H54 (cell line): ENCODE data around the gene PPIC.

ENCODE experiments used
- DNase-seq: peaks from one replicate; pipeline ENCODE4 v3.0.0; 2011; ENCODE audit warnings: low spot score, mixed read lengths; ENCODE audit not compliant: insufficient read length
- FAIRE-seq: peaks from 3 replicates; lab custom pipeline; 2011; peaks lifted over from hg19 to GRCh38; lab: Jason Lieb, UNC
- POLR2A ChIP-seq: IDR thresholded peaks from 2 replicates; pipeline ENCODE4 v1.6.1; 2011; ENCODE audit warnings: low read depth, mild to moderate bottlenecking, low read length

PPIC gene

DNA sequence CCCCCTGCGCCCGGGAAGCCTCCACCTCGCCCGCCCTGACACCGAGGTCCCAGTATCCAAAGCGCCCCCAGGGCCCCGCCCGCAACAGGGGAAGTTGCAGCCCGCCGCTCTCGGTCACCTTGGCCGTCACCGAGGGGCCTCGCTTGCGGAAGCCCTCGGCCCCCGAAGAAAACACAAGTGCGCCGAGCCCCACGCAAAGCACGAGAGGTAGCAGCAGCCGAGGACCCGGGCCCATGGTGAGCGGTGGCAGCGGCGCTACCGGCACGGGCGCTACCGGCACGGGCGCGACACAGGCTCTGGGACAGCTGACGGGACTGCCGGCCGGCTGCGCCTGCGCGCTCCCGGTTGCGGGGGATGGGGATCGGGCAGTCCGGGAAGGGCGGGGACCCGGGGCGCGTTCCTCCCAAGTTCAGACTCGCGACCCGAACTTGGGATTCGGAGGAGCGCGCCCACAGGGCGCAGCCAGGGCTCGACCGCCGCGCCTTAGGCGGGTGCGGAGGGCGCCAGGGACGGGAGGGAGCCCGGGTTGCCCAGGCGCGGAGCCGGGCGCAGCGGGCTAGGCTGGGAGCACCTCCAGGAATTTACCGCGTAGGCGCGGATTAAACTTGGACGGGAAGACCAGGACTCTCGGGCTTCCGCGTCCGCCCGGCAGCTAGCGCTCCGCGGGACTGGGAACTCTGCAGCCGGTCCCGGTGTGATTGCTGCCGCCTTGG is at the start of gene PPIC:
Gene PPIC, minus strand, starts transcription at position 335 of the 713 bp plus-strand sequence. Its CDS starts 100 bp downstream, at position 235.
- DNase-seq: peak; percentile 87
- FAIRE-seq: no peak
- TF ChIP-seq POLR2A: peak; percentile 86

- no peak for TF ChIP-seq POLR2A
- no peak for DNase-seq
- FAIRE-seq: no peak
These were observed 49.2 kb upstream of the PPIC start for GRCh38 chr5:123085638-123086286.

DNA sequence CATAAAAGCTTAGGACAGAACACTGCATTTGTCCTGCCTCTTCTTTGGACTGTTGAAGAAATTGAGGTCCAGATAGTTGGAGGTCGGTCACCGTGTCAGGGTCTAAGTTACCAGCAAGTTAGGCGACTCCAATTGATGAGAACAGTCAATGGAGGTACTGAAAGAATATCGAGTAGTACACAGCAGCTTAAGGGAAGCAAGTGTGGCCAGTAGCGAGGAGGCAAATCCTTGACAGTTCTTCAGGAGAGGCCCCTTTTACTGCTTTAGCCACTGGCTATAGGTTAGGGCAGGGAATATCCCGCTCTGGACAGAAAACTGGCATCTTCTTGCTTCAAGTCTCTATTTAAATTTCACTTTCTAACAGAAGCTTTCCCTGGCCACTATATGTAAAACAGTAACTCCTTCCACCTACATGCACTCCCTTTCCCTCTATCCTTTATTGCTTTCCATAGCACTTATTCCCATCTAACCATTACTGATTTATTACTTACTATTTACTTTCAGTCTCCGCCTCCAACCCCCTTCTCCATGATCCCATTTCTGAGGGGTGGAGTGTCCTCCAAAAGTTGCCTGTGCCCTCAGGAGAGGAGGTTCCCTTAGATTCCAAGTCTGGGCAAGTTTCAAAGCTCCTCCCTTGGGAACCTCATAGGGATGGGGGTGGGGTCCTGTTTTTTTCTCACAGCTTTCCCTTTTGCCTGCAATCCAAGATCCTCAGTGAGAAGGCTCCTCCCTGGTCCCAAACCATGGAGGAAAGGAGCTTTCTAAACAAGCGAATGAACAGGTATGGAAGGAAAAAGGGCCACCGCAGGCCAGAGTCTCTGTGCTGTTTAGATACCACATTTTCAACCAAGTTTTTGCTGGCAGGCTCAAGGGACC is 48.4 kb upstream of the PPIC start:
- no peak for TF ChIP-seq POLR2A
- DNase-seq (no peak), FAIRE-seq (no peak)

- DNase-seq (no peak), FAIRE-seq (no peak)
- TF ChIP-seq POLR2A: no peak
These were observed 46.8 kb upstream of the PPIC start for GRCh38 chr5:123083298-123083697.

- no peak for TF ChIP-seq POLR2A
- no peak for FAIRE-seq
- no peak for DNase-seq
These were observed 43.7 kb upstream of the PPIC start for GRCh38 chr5:123080215-123080614.

GRCh38 chr5:123075521-123076163 is 39.1 kb upstream of the PPIC start:
- no peak for TF ChIP-seq POLR2A
- no peak for FAIRE-seq
- no peak for DNase-seq

GRCh38 chr5:123068368-123068938 is 31.9 kb upstream of the PPIC start:
- no peak for DNase-seq
- no peak for FAIRE-seq
- TF ChIP-seq POLR2A: no peak

GRCh38 chr5:123066016-123066415 is 29.5 kb upstream of the PPIC start:
- TF ChIP-seq POLR2A: no peak
- FAIRE-seq (no peak), DNase-seq (no peak)

GRCh38 chr5:123059455-123059854 is 22.9 kb upstream of the PPIC start:
- no peak for TF ChIP-seq POLR2A
- DNase-seq (no peak), FAIRE-seq (no peak)

DNA sequence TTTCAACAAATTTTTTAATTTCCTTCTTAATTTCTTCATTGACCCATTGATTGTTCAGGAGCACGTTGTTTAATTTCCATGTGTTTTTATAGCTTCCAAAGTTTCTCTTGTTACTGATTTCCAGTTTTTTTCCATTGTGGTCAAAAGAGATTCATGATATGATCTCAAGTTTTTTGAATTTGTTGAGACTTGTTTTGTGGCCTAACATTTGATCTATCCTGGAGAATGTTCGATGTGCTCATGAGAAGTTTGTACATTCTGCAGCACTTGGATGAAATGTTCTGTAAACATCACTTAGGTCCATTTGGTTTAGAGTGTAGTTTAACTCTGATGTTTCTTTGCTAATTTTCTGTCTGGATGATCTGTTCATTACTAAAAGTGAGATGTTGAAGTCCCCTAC is 14.7 kb upstream of the PPIC start:
- FAIRE-seq: no peak
- DNase-seq: no peak
- TF ChIP-seq POLR2A: no peak

- no peak for FAIRE-seq
- no peak for DNase-seq
- TF ChIP-seq POLR2A: no peak
These were observed 11.2 kb upstream of the PPIC start for GRCh38 chr5:123047706-123048105.

DNA sequence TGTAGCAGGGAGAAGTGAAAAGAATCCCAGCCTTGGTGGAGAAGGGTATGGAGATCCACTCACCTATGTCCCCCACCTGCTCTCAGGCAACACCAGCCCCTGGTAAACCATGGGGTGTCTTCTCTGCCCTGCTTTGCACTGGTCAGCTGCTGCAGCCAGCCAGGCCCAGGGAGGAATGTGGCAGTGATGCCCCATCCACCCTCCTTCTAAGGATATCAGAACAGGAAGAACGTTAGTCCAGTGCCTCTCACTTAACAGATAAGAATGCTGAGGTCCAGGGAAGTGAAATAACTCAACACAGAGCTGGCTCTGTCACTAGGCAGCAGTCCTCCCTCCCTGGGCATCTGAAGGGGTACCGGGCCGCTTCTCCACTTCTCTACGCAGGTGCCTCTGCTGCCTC is 9.7 kb upstream of the PPIC start:
- no peak for DNase-seq
- TF ChIP-seq POLR2A: no peak
- FAIRE-seq: no peak

DNA sequence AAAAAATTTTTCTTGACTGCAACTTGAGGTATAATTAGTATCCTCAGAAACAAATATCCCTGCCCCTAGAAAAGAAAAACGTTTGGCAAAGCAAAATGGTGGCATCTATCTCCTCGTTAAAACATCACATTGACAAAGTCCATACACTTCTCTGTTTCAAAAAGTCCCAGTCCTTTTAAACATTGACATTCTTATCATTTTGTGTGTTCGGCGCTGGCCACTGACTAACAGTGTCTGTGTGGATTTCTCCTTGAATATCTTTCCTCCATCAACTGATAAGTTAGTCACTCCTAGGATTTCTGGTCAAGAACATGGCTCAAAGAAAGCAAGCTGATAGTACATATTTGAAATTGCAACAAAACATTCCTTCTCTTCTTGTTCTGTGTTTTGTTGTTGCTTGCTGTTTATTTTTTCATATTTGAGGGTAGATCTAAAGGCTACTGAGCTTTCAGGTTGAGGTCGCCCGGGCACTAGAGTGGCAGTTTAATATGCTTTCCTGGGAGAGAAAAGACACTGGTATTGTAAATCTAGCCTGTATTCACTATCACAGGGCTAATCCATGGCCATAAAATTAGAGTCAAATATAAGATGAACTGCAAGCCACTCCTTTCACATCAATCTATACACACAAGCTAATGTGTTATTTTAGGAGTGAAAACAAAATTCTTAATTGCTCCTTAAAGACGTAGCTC is 8.5 kb upstream of the PPIC start:
- no peak for TF ChIP-seq POLR2A
- DNase-seq (no peak), FAIRE-seq (no peak)
